IMR-90 (cell line): ENCODE data around the gene TASP1. TPM values are rescaled to one million over a fixed set of nuclear protein-coding genes. Genes with fewer than 3 reads are reported as not detected.

ENCODE experiments used
- ATAC-seq: fragments of 200-7000 bp; cut with Tn5 transposase; 2 replicates; pipeline ENCODE4 v1.9.1; 2020; ENCODE audit warnings: low read depth, mild to moderate bottlenecking, moderate library complexity
- BruUV-seq: library from RNA; stranded (reverse); fragments of 400-500 nt; replicated peaks from 2 replicates; lab custom pipeline; 2021; lab: Mats Ljungman, UMichigan
- CTCF ChIA-PET: fragments of 300-600 bp; formaldehyde crosslinking; extraction: SDS; loops from one replicate; lab custom pipeline; 2021; ENCODE audit warnings: antibody characterized with exemption; lab: Yijun Ruan, JAX
- POLR2A ChIA-PET: fragments of 300-600 bp; sonication (Branson Sonifier 250); formaldehyde crosslinking; loops from one replicate; lab custom pipeline; 2022; ENCODE audit warnings: antibody characterized with exemption; ENCODE audit not compliant: unreplicated experiment; lab: Charles Lee
- DNase-seq: peaks from one replicate; pipeline ENCODE4 v3.0.0; 2013
- H2AFZ ChIP-seq: replicated peaks from 2 replicates; pipeline ENCODE3; 2013; ENCODE audit warnings: low read length, mild to moderate bottlenecking; ENCODE audit not compliant: poor library complexity
- H2AK5ac ChIP-seq: 2 replicates; pipeline ENCODE4 v1.6.1; 2013; ENCODE audit warnings: low read depth, low read length, inconsistent platforms
- H2AK9ac ChIP-seq: replicated peaks from 2 replicates; pipeline ENCODE3; 2013; ENCODE audit warnings: mild to moderate bottlenecking, low read depth, low read length, moderate library complexity; ENCODE audit not compliant: poor library complexity
- H2BK120ac ChIP-seq: 2 replicates; pipeline ENCODE4 v1.6.1; 2013; ENCODE audit warnings: low read depth, low read length, inconsistent platforms
- H2BK15ac ChIP-seq: 3 replicates; pipeline ENCODE4 v1.6.1; 2013; ENCODE audit warnings: low read depth, low read length, inconsistent platforms
- H2BK20ac ChIP-seq: 2 replicates; pipeline ENCODE4 v1.6.1; 2013; ENCODE audit warnings: low read depth, mild to moderate bottlenecking, inconsistent platforms, low read length, moderate library complexity
- H2BK5ac ChIP-seq: 2 replicates; pipeline ENCODE4 v1.6.1; 2013; ENCODE audit warnings: mild to moderate bottlenecking, low read depth, low read length, inconsistent platforms; ENCODE audit not compliant: poor library complexity, severe bottlenecking
- H3K14ac ChIP-seq: replicated peaks from 2 replicates; pipeline ENCODE4 v1.6.1; 2013; ENCODE audit warnings: low read depth, low read length, inconsistent platforms
- H3K18ac ChIP-seq: 2 replicates; pipeline ENCODE4 v1.6.1; 2013; ENCODE audit warnings: low read depth, low read length, control low read depth
- H3K23ac ChIP-seq: 2 replicates; pipeline ENCODE4 v1.6.1; 2013; ENCODE audit warnings: low read depth, low read length, inconsistent platforms
- H3K27ac ChIP-seq: 2 replicates; pipeline ENCODE4 v1.5.1; 2013; ENCODE audit warnings: mild to moderate bottlenecking, control low read depth, low read length; ENCODE audit not compliant: insufficient read depth
- H3K27me3 ChIP-seq: 2 replicates; pipeline ENCODE4 v1.6.1; 2013; ENCODE audit warnings: low read length; ENCODE audit not compliant: control insufficient read depth, insufficient read depth
- H3K36me3 ChIP-seq: 2 replicates; pipeline ENCODE4 v1.6.1; 2013; ENCODE audit warnings: low read length, mixed read lengths; ENCODE audit not compliant: control insufficient read depth, insufficient read depth
- H3K4ac ChIP-seq: 2 replicates; pipeline ENCODE4 v1.6.1; 2013; ENCODE audit warnings: low read depth, low read length, inconsistent platforms
- H3K4me1 ChIP-seq: 2 replicates; pipeline ENCODE4 v1.6.1; 2013; ENCODE audit warnings: low read length, mixed read lengths; ENCODE audit not compliant: control insufficient read depth, insufficient read depth
- H3K4me2 ChIP-seq: 2 replicates; pipeline ENCODE4 v1.6.1; 2013; ENCODE audit warnings: low read depth, mild to moderate bottlenecking, control low read depth, low read length, moderate library complexity
- H3K4me3 ChIP-seq: 2 replicates; pipeline ENCODE4 v1.5.1; 2013; ENCODE audit warnings: low read depth, mild to moderate bottlenecking, control low read depth, low read length, moderate library complexity; ENCODE audit not compliant: insufficient read depth
- H3K56ac ChIP-seq: 2 replicates; pipeline ENCODE4 v1.6.1; 2013; ENCODE audit warnings: low read length, inconsistent platforms; ENCODE audit not compliant: insufficient read depth; ENCODE audit errors: extremely low read depth
- H3K79me1 ChIP-seq, 2 experiments: 2 replicates each; pipeline ENCODE4 v1.6.1; 2013; ENCODE audit warnings: low read length in 2 of 2, inconsistent platforms in 1 of 2, low read depth in 1 of 2
- H3K9ac ChIP-seq: 2 replicates; pipeline ENCODE4 v1.6.1; 2013; ENCODE audit warnings: low read depth, low read length, control low read depth
- H3K9me1 ChIP-seq: 2 replicates; pipeline ENCODE4 v1.6.1; 2013; ENCODE audit warnings: low read length, inconsistent platforms; ENCODE audit not compliant: insufficient read depth
- H3K9me3 ChIP-seq: 2 replicates; pipeline ENCODE4 v1.6.1; 2013; ENCODE audit warnings: low read length; ENCODE audit not compliant: control insufficient read depth, insufficient read depth
- H4K20me1 ChIP-seq: 2 replicates; pipeline ENCODE4 v1.6.1; 2013; ENCODE audit warnings: low read length, inconsistent platforms; ENCODE audit not compliant: insufficient read depth
- H4K5ac ChIP-seq: 2 replicates; pipeline ENCODE4 v1.6.1; 2013; ENCODE audit warnings: mild to moderate bottlenecking, low read depth, low read length, control low read depth
- H4K8ac ChIP-seq, 2 experiments: 2 replicates each; pipeline ENCODE4 v1.6.1; 2013; ENCODE audit warnings: low read depth in 2 of 2, low read length in 2 of 2, control low read depth in 1 of 2, inconsistent platforms in 1 of 2
- H4K91ac ChIP-seq: 2 replicates; pipeline ENCODE4 v1.6.1; 2013; ENCODE audit warnings: low read depth, low read length, inconsistent platforms; ENCODE audit not compliant: insufficient read depth
- BHLHE40 ChIP-seq: fragments of 150-350 bp; IDR thresholded peaks from 2 replicates; pipeline ENCODE4 v1.6.1; 2016; ENCODE audit warnings: mild to moderate bottlenecking, low read depth, low read length
- CEBPB ChIP-seq: IDR thresholded peaks from 2 replicates; pipeline ENCODE4 v1.6.1; 2012; ENCODE audit warnings: low read depth, low read length, improper control_type of control experiment
- CTCF ChIP-seq: conservative IDR thresholded peaks from 2 replicates; pipeline ENCODE4 v1.5.1; 2012; ENCODE audit warnings: mild to moderate bottlenecking, low read depth, low read length, improper control_type of control experiment
- ELK1 ChIP-seq: fragments of 150-350 bp; IDR thresholded peaks from 2 replicates; pipeline ENCODE4 v1.6.1; 2016; ENCODE audit warnings: low read depth, mild to moderate bottlenecking, low read length, moderate library complexity, borderline replicate concordance
- FOS ChIP-seq: fragments of 150-350 bp; IDR thresholded peaks from 2 replicates; pipeline ENCODE4 v1.6.1; 2016; ENCODE audit warnings: low read depth, low read length
- MAFK ChIP-seq: IDR thresholded peaks from 2 replicates; pipeline ENCODE4 v1.6.1; 2012; ENCODE audit warnings: low read depth, low read length, improper control_type of control experiment
- MXI1 ChIP-seq: IDR thresholded peaks from 2 replicates; pipeline ENCODE4 v1.6.1; 2012; ENCODE audit warnings: low read depth, mild to moderate bottlenecking, low read length, moderate library complexity, borderline replicate concordance
- NFE2L2 ChIP-seq: fragments of 150-350 bp; IDR thresholded peaks from 2 replicates; pipeline ENCODE4 v1.6.1; 2016; ENCODE audit warnings: low read depth, mild to moderate bottlenecking, low read length
- RAD21 ChIP-seq: IDR thresholded peaks from 2 replicates; pipeline ENCODE4 v1.6.1; 2012; ENCODE audit warnings: low read length, improper control_type of control experiment
- RCOR1 ChIP-seq: IDR thresholded peaks from 2 replicates; pipeline ENCODE4 v1.6.1; 2012; ENCODE audit warnings: mild to moderate bottlenecking, low read length, improper control_type of control experiment; ENCODE audit not compliant: insufficient replicate concordance
- RFX5 ChIP-seq: IDR thresholded peaks from 2 replicates; pipeline ENCODE4 v1.8.0; 2012; ENCODE audit warnings: low read depth, mild to moderate bottlenecking, low read length, moderate library complexity
- WGBS, 2 experiments: methylation state at CpG; one replicate each; pipeline versions ENCODE4 v1.1.5 to v1.1.7; 2013; ENCODE audit warnings: missing lambda C conversion rate in 2 of 2; ENCODE audit not compliant: insufficient read length in 1 of 2; ENCODE audit errors: extremely low coverage in 2 of 2; 5-methylcytosine and 5-hydroxymethylcytosine counted together
- dilution Hi-C: fragments of 300-500 bp; cut with HindIII; formaldehyde crosslinking; loops from one replicate; pipeline ENCODE4 v1.14.3; 2018; ENCODE audit warnings: low sequenced_read_pairs; ENCODE audit not compliant: unreplicated experiment
- in situ Hi-C: fragments of 300-500 bp; cut with MboI; formaldehyde crosslinking; loops from 3 replicates; pipeline ENCODE4 v1.14.3; 2019; ENCODE audit warnings: low sequenced_read_pairs, inconsistent platforms, mixed read lengths
- intact Hi-C: fragments of 100-400 bp; cut with micrococcal nuclease; formaldehyde crosslinking; loops from 2 replicates; pipeline ENCODE4 v1.10.0; 2022
- polyA plus RNA-seq, 3 experiments: library from polyadenylated mRNA; depleted of rRNA; stranded (reverse); fragments of >200 nt; gene quantifications; 2 replicates each; pipeline ENCODE4 v1.2.3, GENCODE V29; 2012; ENCODE audit warnings: low replicate concordance in 1 of 3
- total RNA-seq: library from RNA; depleted of rRNA; stranded (reverse); fragments of >200 nt; gene quantifications from 2 replicates; pipeline ENCODE4 v1.2.3, GENCODE V29; 2012

TASP1 gene
- total and polyA plus RNA-seq, 2 of the 4 experiments (the other 2 are of a cell fraction) = 3.9 to 7.9 TPM

GRCh38 chr20:13432126-13432525 lies 206.6 kb downstream of the TASP1 start:
- H3K4me1 ChIP-seq = no peaks in the 10 kb centered on the region
- no CpG with 5 or more reads among the region's 1 CpG for WGBS, 2 experiments
- no peak overlapping the region for H2BK15ac ChIP-seq
- H3K56ac ChIP-seq = no peak overlapping the region
- H3K9ac ChIP-seq = no peak overlapping the region
- intact Hi-C loops = no loop called here
- H2AK9ac ChIP-seq = no peak overlapping the region
- no peak overlapping the region for H3K4me2 ChIP-seq
- in situ Hi-C loops = no loop called here
- no peaks in the 10 kb centered on the region for H3K9me3 ChIP-seq
- H3K18ac ChIP-seq = no peak overlapping the region
- H2BK5ac ChIP-seq = no peak overlapping the region
- H4K20me1 ChIP-seq = no peaks in the 10 kb centered on the region
- no peak overlapping the region for H4K91ac ChIP-seq
- TF ChIP-seq RFX5 (no peak), RCOR1 (no peak), NFE2L2 (no peak), MXI1 (no peak), RAD21 (no peak), BHLHE40 (no peak), FOS (no peak), MAFK (no peak), CEBPB (no peak), CTCF (no peak), ELK1 (no peak)
- no peak overlapping the region for H3K27ac ChIP-seq
- no peak overlapping the region for H2AFZ ChIP-seq
- CTCF ChIA-PET = no interaction called here
- no peak overlapping the region for H3K23ac ChIP-seq
- H3K9me1 ChIP-seq = no peaks in the 10 kb centered on the region
- no peak overlapping the region for H3K4ac ChIP-seq
- dilution Hi-C loops = no loop called here
- no peaks in the 10 kb centered on the region for H3K79me1 ChIP-seq
- ATAC-seq (no peak), DNase-seq (no peak)
- peaks cover 4% of the 10 kb centered on the region for H3K36me3 ChIP-seq
- no peaks in the 10 kb centered on the region for H3K27me3 ChIP-seq
- no peak overlapping the region for H3K14ac ChIP-seq
- POLR2A ChIA-PET = no interaction called here
- no peak overlapping the region for H2BK120ac ChIP-seq
- no peak overlapping the region for H4K5ac ChIP-seq
- no peak overlapping the region for H3K4me3 ChIP-seq
- no peak overlapping the region for H2AK5ac ChIP-seq
- no TSS peak for BruUV-seq
- H4K8ac ChIP-seq = no peak overlapping the region
- H2BK20ac ChIP-seq = no peak overlapping the region
